22Rv1 (cell line): ENCODE measurements around the gene CHD6.

Experiments
- H3K27ac ChIP-seq: fragments of 450-650 bp; 2 replicates; pipeline ENCODE4 v1.5.1; 2017
- CTCF ChIP-seq: fragments of 450-650 bp; IDR thresholded peaks from 2 replicates; pipeline ENCODE4 v1.5.1; 2017; ENCODE audit warnings: mild to moderate bottlenecking
- ZFX ChIP-seq: fragments of 450-650 bp; IDR thresholded peaks from 2 replicates; pipeline ENCODE4 v1.6.1; 2017; ENCODE audit warnings: antibody characterized with exemption, borderline replicate concordance

The CHD6 gene

GRCh38 chr20:41454250-41454649, 163.9 kb downstream of the CHD6 start:
- TF ChIP-seq CTCF (no peak), ZFX (no peak)
- H3K27ac ChIP-seq = no peak overlapping the region

GRCh38 chr20:41453010-41453950, 164.9 kb downstream of the CHD6 start:
- no peak overlapping the region for H3K27ac ChIP-seq
- TF ChIP-seq ZFX = no peak
- TF ChIP-seq CTCF = no peak

- TF ChIP-seq CTCF (no peak), ZFX (no peak)
- H3K27ac ChIP-seq = no peak overlapping the region
These were observed 166.0 kb downstream of the CHD6 start for GRCh38 chr20:41452226-41452625.

GRCh38 chr20:41447006-41447405, 171.2 kb downstream of the CHD6 start:
- H3K27ac ChIP-seq = no peak overlapping the region
- TF ChIP-seq CTCF (no peak), ZFX (no peak)

GRCh38 chr20:41446456-41446855, 171.7 kb downstream of the CHD6 start:
- H3K27ac ChIP-seq = no peak overlapping the region
- TF ChIP-seq CTCF = no peak
- TF ChIP-seq ZFX = no peak

- no peak for TF ChIP-seq CTCF
- TF ChIP-seq ZFX = no peak
These were observed 173.4 kb downstream of the CHD6 start for GRCh38 chr20:41444821-41445220.

GRCh38 chr20:41443691-41444090, 174.5 kb downstream of the CHD6 start:
- no peak overlapping the region for H3K27ac ChIP-seq
- no peak for TF ChIP-seq CTCF
- no peak for TF ChIP-seq ZFX

More at GRCh38 chr20:41444821-41445220, 173.4 kb downstream of the CHD6 start:
- H3K27ac ChIP-seq = no peak overlapping the region
